CD14-positive monocyte (primary cell): ENCODE results near the gene EGFL6. TPM values are rescaled to one million over a fixed set of nuclear protein-coding genes. Genes with fewer than 3 reads are reported as not detected.

Experiments used
- DNase-seq, 3 donors: peaks; one replicate each; pipeline ENCODE4 v3.0.0-alpha.2; 2011 to 2022
- H2AFZ ChIP-seq: 2 replicates; pipeline ENCODE4 v1.6.0; 2012; ENCODE audit warnings: mild to moderate bottlenecking, low read depth, low read length, inconsistent platforms; ENCODE audit not compliant: insufficient read depth, poor library complexity, severe bottlenecking
- H3K27ac ChIP-seq, 2 donors: 1 replicate in 1 of 2; 2 replicates in 1 of 2; pipeline ENCODE4 v1.5.1; 2012 to 2013; ENCODE audit warnings: low read length in 2 of 2, control low read depth in 1 of 2, inconsistent platforms in 1 of 2, low read depth in 1 of 2, mild to moderate bottlenecking in 1 of 2
- H3K27me3 ChIP-seq, 2 donors: one replicate each; pipeline versions ENCODE4 v1.6.0 to v1.6.1; 2011 to 2013; ENCODE audit warnings: low read length in 2 of 2; ENCODE audit not compliant: control insufficient read depth in 2 of 2, insufficient read depth in 2 of 2
- H3K36me3 ChIP-seq, 2 donors: replicated peaks in 1 of 2; 1 replicate in 1 of 2; 2 replicates in 1 of 2; pipeline versions ENCODE4 v1.5.1 to v1.6.1; 2012 to 2013; ENCODE audit warnings: low read length in 2 of 2, control low read depth in 1 of 2, inconsistent platforms in 1 of 2, mild to moderate bottlenecking in 1 of 2; ENCODE audit not compliant: insufficient read depth in 2 of 2, control insufficient read depth in 1 of 2
- H3K4me1 ChIP-seq, 2 donors: 1 replicate in 1 of 2; 2 replicates in 1 of 2; pipeline versions ENCODE4 v1.5.1 to v1.6.1; 2012 to 2013; ENCODE audit warnings: low read length in 2 of 2, control low read depth in 1 of 2, inconsistent platforms in 1 of 2, mild to moderate bottlenecking in 1 of 2, moderate library complexity in 1 of 2; ENCODE audit not compliant: insufficient read depth in 2 of 2, control insufficient read depth in 1 of 2
- H3K4me2 ChIP-seq: replicated peaks from 2 replicates; pipeline ENCODE3; 2012; ENCODE audit warnings: low read length, moderate library complexity, mild to moderate bottlenecking; ENCODE audit not compliant: poor library complexity, severe bottlenecking; ENCODE audit errors: extremely low read depth
- H3K4me3 ChIP-seq, 3 experiments: fragments of 200-600 bp in 1 of 3; sonication (generic) in 1 of 3; replicated peaks in 1 of 3; 1 replicate in 2 of 3; 2 replicates in 1 of 3; pipeline ENCODE4 v1.5.1; 2011 to 2013; ENCODE audit warnings: low read length in 3 of 3, mild to moderate bottlenecking in 3 of 3, control low read depth in 2 of 3, low read depth in 2 of 3, inconsistent platforms in 1 of 3, moderate library complexity in 1 of 3
- H3K79me2 ChIP-seq: 2 replicates; pipeline ENCODE4 v1.6.0; 2012; ENCODE audit warnings: mild to moderate bottlenecking, control low read depth, inconsistent platforms, low read length, moderate library complexity; ENCODE audit not compliant: insufficient read depth
- H3K9ac ChIP-seq: 2 replicates; pipeline ENCODE4 v1.6.0; 2017; ENCODE audit warnings: low read length, mild to moderate bottlenecking; ENCODE audit not compliant: insufficient read depth, poor library complexity, severe bottlenecking
- H3K9me3 ChIP-seq, 2 donors: replicated peaks in 1 of 2; 1 replicate in 1 of 2; 2 replicates in 1 of 2; pipeline versions ENCODE4 v1.5.1 to v1.6.1; 2012 to 2013; ENCODE audit warnings: low read length in 2 of 2, control low read depth in 1 of 2; ENCODE audit not compliant: control insufficient read depth in 1 of 2, insufficient read depth in 1 of 2
- H4K20me1 ChIP-seq: 2 replicates; pipeline ENCODE4 v1.6.0; 2012; ENCODE audit warnings: mild to moderate bottlenecking, low read length, control low read depth, moderate library complexity; ENCODE audit not compliant: insufficient read depth
- H3K27ac Mint-ChIP-seq, 7 donors: one replicate each; pipeline ENCODE4 v1.8.0; 2020; ENCODE audit warnings: mild to moderate bottlenecking in 7 of 7, mixed read lengths in 7 of 7, moderate library complexity in 6 of 7, inconsistent platforms in 2 of 7
- H3K27me3 Mint-ChIP-seq, 3 donors: one replicate each; pipeline ENCODE4 v1.8.0; 2021 to 2022; ENCODE audit warnings: low read depth in 3 of 3, mild to moderate bottlenecking in 3 of 3, mixed read lengths in 3 of 3, moderate library complexity in 3 of 3, inconsistent platforms in 1 of 3
- H3K36me3 Mint-ChIP-seq, 2 donors: one replicate each; pipeline ENCODE4 v1.8.0; 2020; ENCODE audit warnings: mixed read lengths in 2 of 2, inconsistent platforms in 1 of 2, mild to moderate bottlenecking in 1 of 2
- H3K4me1 Mint-ChIP-seq: one replicate; pipeline ENCODE4 v1.8.0; 2020; ENCODE audit warnings: mild to moderate bottlenecking, mixed read lengths
- H3K4me3 Mint-ChIP-seq, 2 donors: one replicate each; pipeline ENCODE4 v1.8.0; 2020; ENCODE audit warnings: mild to moderate bottlenecking in 2 of 2, mixed read lengths in 2 of 2, moderate library complexity in 1 of 2
- H3K9me3 Mint-ChIP-seq, 7 donors: one replicate each; pipeline ENCODE4 v1.8.0; 2020 to 2022; ENCODE audit warnings: mixed read lengths in 7 of 7, mild to moderate bottlenecking in 6 of 7, moderate library complexity in 6 of 7, inconsistent platforms in 2 of 7
- CTCF ChIP-seq: fragments of 200-600 bp; IDR thresholded peaks from one replicate; pipeline ENCODE4 v1.8.0; 2022; ENCODE audit warnings: antibody characterized with exemption, mild to moderate bottlenecking
- WGBS: methylation state at CpG from one replicate; pipeline ENCODE4 v1.1.5; 2013; ENCODE audit warnings: missing lambda C conversion rate; ENCODE audit not compliant: insufficient coverage; 5-methylcytosine and 5-hydroxymethylcytosine counted together
- intact Hi-C, 2 donors: fragments of 100-400 bp; cut with micrococcal nuclease; formaldehyde crosslinking; loops; one replicate each; pipeline versions ENCODE4 v1.15.0 to v1.15.1; 2023
- polyA plus RNA-seq, 3 donors: library from polyadenylated mRNA; depleted of rRNA in 1 of 3; unstranded in 2 of 3; stranded (reverse) in 1 of 3; fragments of 300-500 nt in 2 of 3; fragments of >200 nt in 1 of 3; fragmentation: Illumina TruSeq in 2 of 3; gene quantifications; 1 replicate in 2 of 3; 2 replicates in 1 of 3; pipeline ENCODE4 v1.2.3, GENCODE V29; 2012 to 2021

Gene EGFL6
- polyA plus RNA-seq, 3 donors = not detected

GRCh38 chrX:13651150-13651549 lies 81.7 kb downstream of the EGFL6 start:
- 100% methylated on average over 1 of the region's 3 CpGs for WGBS
- H3K27me3 Mint-ChIP-seq = peaks cover 0 to 26% (median 1%) of the 10 kb centered on the region in 3 donors
- peaks cover 8 to 11% of the 10 kb centered on the region in 2 donors for H3K9me3 ChIP-seq
- no peak overlapping the region for H3K4me3 Mint-ChIP-seq
- H3K27ac Mint-ChIP-seq = no peak overlapping the region
- no peak overlapping the region for H3K27ac ChIP-seq
- no peak overlapping the region for H3K4me2 ChIP-seq
- H3K36me3 Mint-ChIP-seq = peaks cover 8% of the 10 kb centered on the region in 2 donors
- no peaks in the 10 kb centered on the region for H4K20me1 ChIP-seq
- H3K4me1 Mint-ChIP-seq = peaks cover 10% of the 10 kb centered on the region
- no peaks in the 10 kb centered on the region for H3K27me3 ChIP-seq
- H3K79me2 ChIP-seq = peaks cover 17% of the 10 kb centered on the region
- no peak for TF ChIP-seq CTCF
- peaks cover 3 to 6% of the 10 kb centered on the region in 2 donors for H3K36me3 ChIP-seq
- DNase-seq = no peak
- peaks cover 19 to 21% of the 10 kb centered on the region in 2 donors for H3K4me1 ChIP-seq
- H3K9ac ChIP-seq = no peak overlapping the region
- no peak overlapping the region for H3K4me3 ChIP-seq
- H2AFZ ChIP-seq = no peak overlapping the region
- peaks cover 2 to 25% (median 15%) of the 10 kb centered on the region in 7 donors for H3K9me3 Mint-ChIP-seq
- intact Hi-C loops = loop anchor here (5.0 to 10.0 kb wide), 2 partner anchors 41 to 84 kb away; partner anchors contain the start of genes OFD1 (in 2 of the 2) and TRAPPC2 (in 2 of the 2)

DNA sequence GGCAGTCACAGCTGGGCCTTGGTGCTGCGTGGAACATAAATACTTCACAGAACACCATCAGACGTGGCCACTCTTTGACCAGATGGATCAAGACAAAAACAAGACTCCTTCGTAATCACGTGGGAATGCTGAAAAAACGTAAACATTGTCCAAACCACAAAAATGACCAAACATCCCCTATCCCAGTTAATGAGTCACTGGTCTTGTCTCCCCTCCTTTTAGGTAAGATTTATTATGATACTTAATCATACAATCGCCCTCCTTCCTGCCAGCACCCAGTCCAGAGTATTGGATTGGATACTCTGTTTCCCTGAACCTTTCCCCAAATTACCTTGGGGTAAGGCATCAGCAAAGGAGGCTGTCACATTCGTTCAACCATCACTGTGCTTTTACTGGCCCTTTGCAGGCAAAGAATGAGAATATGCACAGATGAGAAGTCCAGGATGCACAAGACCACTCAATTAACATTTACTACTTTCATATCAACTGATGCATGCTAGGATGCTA lies 82.9 kb downstream of the EGFL6 start:
- H3K79me2 ChIP-seq = peaks cover 17% of the 10 kb centered on the region
- H3K27me3 Mint-ChIP-seq = peaks cover 0 to 26% (median 1%) of the 10 kb centered on the region in 3 donors
- TF ChIP-seq CTCF = no peak
- peaks cover 9% of the 10 kb centered on the region for H3K4me1 Mint-ChIP-seq
- intact Hi-C loops = loop anchor here (5.0 to 10.0 kb wide), 2 partner anchors 40 to 82 kb away; partner anchors contain the start of genes OFD1 (in 2 of the 2) and TRAPPC2 (in 2 of the 2)
- 0% methylated on average over 1 of the region's 7 CpGs for WGBS
- H3K27ac Mint-ChIP-seq = peak overlapping the region; percentile 74 to 97 (median 95)
- H3K4me3 Mint-ChIP-seq = peak overlapping the region; percentile 74 to 85
- H3K36me3 ChIP-seq = peaks cover 6 to 8% of the 10 kb centered on the region in 2 donors
- no peaks in the 10 kb centered on the region for H3K27me3 ChIP-seq
- peak in 2 of 3 donors; percentile 28 to 56 for DNase-seq
- H3K36me3 Mint-ChIP-seq = peaks cover 14 to 17% of the 10 kb centered on the region in 2 donors
- H2AFZ ChIP-seq = peak overlapping the region; percentile 55
- H3K27ac ChIP-seq = peak overlapping the region; percentile 89 to 99
- peak overlapping the region; percentile 83 for H3K9ac ChIP-seq
- peaks cover 8 to 11% of the 10 kb centered on the region in 2 donors for H3K9me3 ChIP-seq
- peaks cover 19 to 21% of the 10 kb centered on the region in 2 donors for H3K4me1 ChIP-seq
- H3K9me3 Mint-ChIP-seq = peaks cover 2 to 25% (median 15%) of the 10 kb centered on the region in 7 donors
- H4K20me1 ChIP-seq = no peaks in the 10 kb centered on the region
- peak overlapping the region; percentile 77 for H3K4me2 ChIP-seq
- H3K4me3 ChIP-seq = peak overlapping the region; percentile 35 to 72 (median 42)
